ENCODE data around the gene MTF1.

GRCh38 chr1:37764414-37764825, 95.0 kb downstream of the MTF1 start:
- TF ChIP-seq BHLHE40 (IDR thresholded peaks at IDR 0.05; ENCODE audit: borderline replicate concordance) = no peak
- no peak for TF ChIP-seq ELF4 (IDR thresholded peaks at IDR 0.05)
- no peak for TF ChIP-seq FOXM1 (IDR thresholded peaks at IDR 0.05; ENCODE audit: borderline replicate concordance)
- no peak for TF ChIP-seq SP1 (IDR thresholded peaks at IDR 0.05)
- TF ChIP-seq PKNOX1 (IDR thresholded peaks at IDR 0.05) = no peak
- TF ChIP-seq NFRKB (IDR thresholded peaks at IDR 0.05) = no peak
- TF ChIP-seq SUZ12 (IDR thresholded peaks at IDR 0.05) = no peak
- no peak for TF ChIP-seq ARNT (IDR thresholded peaks at IDR 0.05)
- TF ChIP-seq ZNF384 (IDR thresholded peaks at IDR 0.05) = no peak
- no peak for TF ChIP-seq TARDBP (IDR thresholded peaks at IDR 0.05)

Measured in HEK293T (cell line).